DOHH2 (cell line): ENCODE measurements around the gene KIR3DL2.
"Not testable (repeated sequence)": the region's sequence is repeated elsewhere in the genome, so short reads cannot be mapped to it uniquely, and the experiment has no call there.

Experiments
- H3F3A ChIP-seq: fragments of 200-600 bp; sonication (generic), shearing (Covaris generic); 2 replicates; pipeline ENCODE4 v1.6.0; 2016; ENCODE audit warnings: antibody characterized with exemption, mild to moderate bottlenecking; ENCODE audit not compliant: control insufficient read depth, insufficient read depth
- H3K27ac ChIP-seq: fragments of 200-600 bp; sonication (generic); 2 replicates; pipeline ENCODE4 v1.5.1; 2014; ENCODE audit warnings: low read depth, mild to moderate bottlenecking, low read length, moderate library complexity
- H3K27me3 ChIP-seq: fragments of 200-600 bp; sonication (generic); 2 replicates; pipeline ENCODE4 v1.6.1; 2014; ENCODE audit warnings: mild to moderate bottlenecking, low read length, mixed read lengths; ENCODE audit not compliant: control insufficient read depth
- H3K36me3 ChIP-seq: fragments of 200-600 bp; sonication (generic); 2 replicates; pipeline ENCODE4 v1.6.1; 2014; ENCODE audit warnings: mild to moderate bottlenecking, low read length, moderate library complexity, mixed read lengths; ENCODE audit not compliant: control insufficient read depth
- H3K4me1 ChIP-seq: fragments of 200-600 bp; sonication (generic); 2 replicates; pipeline ENCODE4 v1.6.1; 2014; ENCODE audit warnings: mild to moderate bottlenecking, low read length, mixed read lengths; ENCODE audit not compliant: control insufficient read depth
- H3K4me2 ChIP-seq: fragments of 200-600 bp; sonication (generic); 2 replicates; pipeline ENCODE4 v1.6.0; 2014; ENCODE audit warnings: mild to moderate bottlenecking, low read length, moderate library complexity
- H3K4me3 ChIP-seq: fragments of 200-600 bp; sonication (generic); 2 replicates; pipeline ENCODE4 v1.5.1; 2014; ENCODE audit warnings: mild to moderate bottlenecking, low read length, mixed read lengths
- H3K79me2 ChIP-seq: fragments of 200-600 bp; sonication (generic); 2 replicates; pipeline ENCODE4 v1.6.1; 2014; ENCODE audit warnings: mild to moderate bottlenecking, low read length, mixed read lengths; ENCODE audit not compliant: control insufficient read depth
- H3K9me2 ChIP-seq: fragments of 200-600 bp; sonication (generic); replicated peaks from 2 replicates; pipeline ENCODE4 v1.6.1; 2014; ENCODE audit warnings: mild to moderate bottlenecking, low read length, mixed read lengths; ENCODE audit not compliant: control insufficient read depth
- H3K9me3 ChIP-seq: fragments of 200-600 bp; sonication (generic); 2 replicates; pipeline ENCODE4 v1.6.1; 2014; ENCODE audit warnings: antibody characterized with exemption, low read length, mixed read lengths; ENCODE audit not compliant: control insufficient read depth, insufficient read depth
- H4K20me1 ChIP-seq: fragments of 200-600 bp; sonication (generic); 2 replicates; pipeline ENCODE4 v1.6.0; 2014; ENCODE audit warnings: low read depth, mild to moderate bottlenecking, antibody characterized with exemption, low read length, moderate library complexity; ENCODE audit not compliant: control insufficient read depth, insufficient read depth
- CTCF ChIP-seq: fragments of 200-600 bp; sonication (generic); IDR thresholded peaks from one replicate; pipeline ENCODE4 v1.5.1; 2014; ENCODE audit warnings: antibody characterized with exemption, mild to moderate bottlenecking, low read depth, low read length; ENCODE audit not compliant: poor library complexity, severe bottlenecking
- EZH2phosphoT487 ChIP-seq: fragments of 200-600 bp; sonication (generic); IDR thresholded peaks from 2 replicates; pipeline ENCODE4 v1.6.1; 2017; ENCODE audit warnings: borderline replicate concordance, mild to moderate bottlenecking, antibody characterized with exemption, low read length, moderate library complexity, mixed read lengths

The KIR3DL2 gene

GRCh38 chr19:54850061-54850640 lies at the start of gene KIR3DL2:
Gene KIR3DL2 (plus strand): TSS chr19:54850443. CDS start chr19:54850476, 33 bp downstream.
- H3K79me2 ChIP-seq, H3K4me3 ChIP-seq, H3K4me1 ChIP-seq, H3K9me3 ChIP-seq, H3K9me2 ChIP-seq, H4K20me1 ChIP-seq, H3K27ac ChIP-seq, H3K4me2 ChIP-seq, H3K36me3 ChIP-seq, H3K27me3 ChIP-seq, H3F3A ChIP-seq: not testable (repeated sequence)

- TF ChIP-seq EZH2phosphoT487: no peak
- no peak for TF ChIP-seq CTCF
- H3K27me3 ChIP-seq: 0 out of 2 replicates have a peak, but pooled peaks cover 4% of the 10 kb centered on the region
- H3K4me1 ChIP-seq: no peaks in the 10 kb centered on the region
- no peaks in the 10 kb centered on the region for H3K79me2 ChIP-seq
- no peaks in the 10 kb centered on the region for H3K9me3 ChIP-seq
- no peaks in the 10 kb centered on the region for H4K20me1 ChIP-seq
- H3K9me2 ChIP-seq: no peaks in the 10 kb centered on the region
- H3F3A ChIP-seq: no peaks in the 10 kb centered on the region
- H3K4me2 ChIP-seq: no peak within 1 kb of the TSS
- no peak within 1 kb of the TSS for H3K4me3 ChIP-seq
- H3K27ac ChIP-seq: no peak within 1 kb of the TSS
- H3K36me3 ChIP-seq: no peaks in the 10 kb centered on the region
These were observed 46.8 kb upstream of the KIR3DL2 start, which contains the start of gene KIR2DL4 for GRCh38 chr19:54803410-54803809. Gene KIR2DL4 (plus strand): TSS chr19:54803610. CDS start chr19:54803652, 42 bp downstream.

DNA sequence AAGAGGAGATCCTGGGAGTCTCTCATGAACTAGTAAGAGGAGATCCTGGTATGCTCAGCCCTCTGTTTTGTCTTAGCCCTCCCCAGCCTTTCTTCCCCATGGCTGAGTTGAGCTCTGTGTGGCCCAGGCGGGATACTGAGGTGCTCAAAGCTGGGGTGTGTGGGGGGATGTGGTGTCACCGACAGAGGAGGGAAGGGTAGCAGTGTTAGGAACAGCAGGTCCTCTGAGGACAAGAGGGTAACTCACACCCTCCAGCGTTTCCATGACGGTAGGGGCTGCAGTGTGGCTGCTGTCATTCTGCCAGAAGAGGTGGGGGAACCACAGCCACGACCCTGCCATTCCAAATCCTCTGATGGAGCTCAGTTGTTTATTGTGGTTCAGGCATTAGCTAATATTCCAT lies 46.1 kb upstream of the KIR3DL2 start:
- TF ChIP-seq CTCF: no peak
- Histone ChIP-seq H3K9me3 (no peaks in the 10 kb centered on the region), H3K9me2 (no peaks in the 10 kb centered on the region), H3K4me2 (no peak overlapping the region), H3K4me1 (no peaks in the 10 kb centered on the region), H3K27me3 (peaks cover 3% of the 10 kb centered on the region; the same call in 1 of the 2 replicates), H3F3A (no peaks in the 10 kb centered on the region), H3K4me3 (no peak overlapping the region), H3K36me3 (no peaks in the 10 kb centered on the region), H3K79me2 (no peaks in the 10 kb centered on the region), H3K27ac (no peak overlapping the region), H4K20me1 (no peaks in the 10 kb centered on the region)

DNA sequence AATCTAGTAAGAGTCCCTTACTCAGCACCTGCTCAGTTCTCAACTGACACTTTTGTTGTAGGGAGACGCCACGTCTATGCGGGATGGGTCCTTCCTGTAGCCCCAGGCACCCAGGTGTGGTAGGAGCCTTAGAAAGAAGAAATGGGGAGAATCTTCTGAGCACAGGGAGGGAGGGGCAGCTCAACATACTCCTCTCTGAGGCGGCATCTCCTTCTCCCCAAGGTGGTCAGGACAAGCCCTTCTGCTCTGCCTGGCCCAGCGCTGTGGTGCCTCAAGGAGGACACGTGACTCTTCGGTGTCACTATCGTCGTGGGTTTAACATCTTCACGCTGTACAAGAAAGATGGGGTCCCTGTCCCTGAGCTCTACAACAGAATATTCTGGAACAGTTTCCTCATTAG lies 45.7 kb upstream of the KIR3DL2 start:
- Histone ChIP-seq H4K20me1 (no peaks in the 10 kb centered on the region), H3K27ac (no peak overlapping the region), H3K9me3 (no peaks in the 10 kb centered on the region), H3K9me2 (no peaks in the 10 kb centered on the region), H3F3A (no peaks in the 10 kb centered on the region), H3K4me3 (no peak overlapping the region), H3K36me3 (no peaks in the 10 kb centered on the region), H3K79me2 (no peaks in the 10 kb centered on the region), H3K4me1 (no peaks in the 10 kb centered on the region), H3K4me2 (no peak overlapping the region), H3K27me3 (peaks cover 4% of the 10 kb centered on the region; the same call in 1 of the 2 replicates)
- TF ChIP-seq CTCF (no peak), EZH2phosphoT487 (no peak)
